ENCODE results near the gene DGKH.
"Not testable (repeated sequence)": the region's sequence is repeated elsewhere in the genome, so short reads cannot be mapped to it uniquely, and the experiment has no call there.

GRCh38 chr13:42071179-42071578 is 22.7 kb downstream of the DGKH start:
- not testable (repeated sequence) for TF ChIP-seq CTCF (IDR thresholded peaks at IDR 0.05); POLR2A (IDR thresholded peaks at IDR 0.05; ENCODE audit: low read depth); EP300 (IDR thresholded peaks at IDR 0.05)

All from esophagus muscularis mucosa (tissue), 4 donors.